BLaER1 (cell line): ENCODE results near the gene ATP11A.

Source experiments
- H3K27ac ChIP-seq: shearing (Covaris generic); formaldehyde crosslinking; 2 replicates; pipeline ENCODE4 v1.8.1; 2022
- H3K27me3 ChIP-seq: shearing (Covaris generic); formaldehyde crosslinking; 2 replicates; pipeline ENCODE4 v1.8.1; 2022
- H3K36me3 ChIP-seq: shearing (Covaris generic); formaldehyde crosslinking; 2 replicates; pipeline ENCODE4 v1.8.1; 2022
- H3K4me1 ChIP-seq: shearing (Covaris generic); formaldehyde crosslinking; 2 replicates; pipeline ENCODE4 v1.8.1; 2022
- H3K4me2 ChIP-seq: shearing (Covaris generic); formaldehyde crosslinking; 2 replicates; pipeline ENCODE4 v1.8.1; 2022
- H3K4me3 ChIP-seq: shearing (Covaris generic); formaldehyde crosslinking; 2 replicates; pipeline ENCODE4 v1.8.1; 2022
- H3K9ac ChIP-seq: shearing (Covaris generic); formaldehyde crosslinking; 2 replicates; pipeline ENCODE4 v1.8.1; 2022
- H3K9me3 ChIP-seq: shearing (Covaris generic); formaldehyde crosslinking; 2 replicates; pipeline ENCODE4 v1.8.1; 2022
- H4K20me1 ChIP-seq: shearing (Covaris generic); formaldehyde crosslinking; 2 replicates; pipeline ENCODE4 v1.8.1; 2022
- Cebpa-rat ChIP-seq: shearing (Covaris generic); IDR thresholded peaks from 2 replicates; pipeline ENCODE4 v1.8.1; 2022

The ATP11A gene

GRCh38 chr13:112892426-112893206 is 202.8 kb downstream of the ATP11A start:
- H3K36me3 ChIP-seq: no peaks in the 10 kb centered on the region
- peak overlapping the region; percentile 66 for H3K4me2 ChIP-seq
- H3K27me3 ChIP-seq: peaks cover 80% of the 10 kb centered on the region
- H3K9me3 ChIP-seq: no peaks in the 10 kb centered on the region
- H4K20me1 ChIP-seq: peaks cover 92% of the 10 kb centered on the region
- H3K27ac ChIP-seq: no peak overlapping the region
- H3K4me3 ChIP-seq: no peak overlapping the region
- H3K9ac ChIP-seq: no peak overlapping the region
- no peak for TF ChIP-seq Cebpa-rat
- peaks cover 43% of the 10 kb centered on the region for H3K4me1 ChIP-seq

GRCh38 chr13:112893207-112893569 is 203.3 kb downstream of the ATP11A start:
- H4K20me1 ChIP-seq: peaks cover 88% of the 10 kb centered on the region
- no peaks in the 10 kb centered on the region for H3K9me3 ChIP-seq
- H3K4me1 ChIP-seq: peaks cover 43% of the 10 kb centered on the region
- H3K27me3 ChIP-seq: peaks cover 86% of the 10 kb centered on the region
- no peak overlapping the region for H3K4me3 ChIP-seq
- no peaks in the 10 kb centered on the region for H3K36me3 ChIP-seq
- TF ChIP-seq Cebpa-rat: no peak
- H3K9ac ChIP-seq: no peak overlapping the region
- H3K4me2 ChIP-seq: peak overlapping the region; percentile 66
- no peak overlapping the region for H3K27ac ChIP-seq

- no peaks in the 10 kb centered on the region for H3K9me3 ChIP-seq
- H3K4me3 ChIP-seq: no peak overlapping the region
- H3K27me3 ChIP-seq: peaks cover 88% of the 10 kb centered on the region
- no peak for TF ChIP-seq Cebpa-rat
- peaks cover 43% of the 10 kb centered on the region for H3K4me1 ChIP-seq
- H4K20me1 ChIP-seq: peaks cover 82% of the 10 kb centered on the region
- no peaks in the 10 kb centered on the region for H3K36me3 ChIP-seq
- H3K4me2 ChIP-seq: peak overlapping the region; percentile 66
- H3K27ac ChIP-seq: no peak overlapping the region
- no peak overlapping the region for H3K9ac ChIP-seq
These were observed 204.0 kb downstream of the ATP11A start for GRCh38 chr13:112893570-112894422.

GRCh38 chr13:112894423-112894672 is 204.5 kb downstream of the ATP11A start:
- H3K9me3 ChIP-seq: no peaks in the 10 kb centered on the region
- H3K4me2 ChIP-seq: peak overlapping the region; percentile 99
- no peak for TF ChIP-seq Cebpa-rat
- H3K27me3 ChIP-seq: peaks cover 91% of the 10 kb centered on the region
- peaks cover 77% of the 10 kb centered on the region for H4K20me1 ChIP-seq
- peaks cover 43% of the 10 kb centered on the region for H3K4me1 ChIP-seq
- no peak overlapping the region for H3K27ac ChIP-seq
- 0 out of 2 replicates have a peak overlapping the region, but pooled peaks have one; percentile 10 for H3K9ac ChIP-seq
- peak overlapping the region; percentile 67 for H3K4me3 ChIP-seq
- no peaks in the 10 kb centered on the region for H3K36me3 ChIP-seq

- Histone ChIP-seq H3K36me3 (no peaks in the 10 kb centered on the region), H3K9ac (0 out of 2 replicates have a peak overlapping the region, but pooled peaks have one; percentile 10), H3K4me1 (peaks cover 43% of the 10 kb centered on the region), H4K20me1 (peaks cover 71% of the 10 kb centered on the region), H3K27ac (no peak overlapping the region), H3K9me3 (no peaks in the 10 kb centered on the region), H3K27me3 (peaks cover 91% of the 10 kb centered on the region), H3K4me3 (peak overlapping the region; percentile 67), H3K4me2 (peak overlapping the region; percentile 99)
- TF ChIP-seq Cebpa-rat: no peak
These were observed 205.0 kb downstream of the ATP11A start for GRCh38 chr13:112894673-112895481.

GRCh38 chr13:112895521-112896465 is 206.0 kb downstream of the ATP11A start:
- no peak overlapping the region for H3K9ac ChIP-seq
- peaks cover 46% of the 10 kb centered on the region for H3K4me1 ChIP-seq
- H3K27me3 ChIP-seq: peaks cover 92% of the 10 kb centered on the region
- H3K4me3 ChIP-seq: peak overlapping the region; percentile 67
- no peaks in the 10 kb centered on the region for H3K36me3 ChIP-seq
- no peak for TF ChIP-seq Cebpa-rat
- no peaks in the 10 kb centered on the region for H3K9me3 ChIP-seq
- no peak overlapping the region for H3K27ac ChIP-seq
- H4K20me1 ChIP-seq: peaks cover 71% of the 10 kb centered on the region
- H3K4me2 ChIP-seq: peak overlapping the region; percentile 99

- Histone ChIP-seq H3K27me3 (peaks cover 92% of the 10 kb centered on the region), H3K36me3 (no peaks in the 10 kb centered on the region), H4K20me1 (peaks cover 63% of the 10 kb centered on the region), H3K4me1 (peaks cover 44% of the 10 kb centered on the region), H3K4me3 (no peak overlapping the region), H3K27ac (no peak overlapping the region), H3K4me2 (no peak overlapping the region), H3K9ac (no peak overlapping the region), H3K9me3 (no peaks in the 10 kb centered on the region)
- TF ChIP-seq Cebpa-rat: no peak
These were observed 207.1 kb downstream of the ATP11A start for GRCh38 chr13:112896736-112897602.

GRCh38 chr13:112897603-112897955 is 207.7 kb downstream of the ATP11A start:
- Histone ChIP-seq H3K9me3 (peaks cover 3% of the 10 kb centered on the region; the same call in 1 of the 2 replicates), H3K27me3 (peaks cover 92% of the 10 kb centered on the region), H3K9ac (no peak overlapping the region), H3K4me2 (no peak overlapping the region), H3K4me3 (no peak overlapping the region), H3K36me3 (no peaks in the 10 kb centered on the region), H4K20me1 (peaks cover 61% of the 10 kb centered on the region), H3K4me1 (peaks cover 38% of the 10 kb centered on the region), H3K27ac (no peak overlapping the region)
- TF ChIP-seq Cebpa-rat: no peak
